Middle frontal gyrus (tissue), 1 donor: ENCODE results near the gene RAB11FIP3.

Source experiments
- DNase-seq: peaks from one replicate; pipeline ENCODE4 v3.0.0-alpha.2; 2015; ENCODE audit warnings: low spot score; ENCODE audit errors: extremely low spot score

RAB11FIP3 gene

DNA sequence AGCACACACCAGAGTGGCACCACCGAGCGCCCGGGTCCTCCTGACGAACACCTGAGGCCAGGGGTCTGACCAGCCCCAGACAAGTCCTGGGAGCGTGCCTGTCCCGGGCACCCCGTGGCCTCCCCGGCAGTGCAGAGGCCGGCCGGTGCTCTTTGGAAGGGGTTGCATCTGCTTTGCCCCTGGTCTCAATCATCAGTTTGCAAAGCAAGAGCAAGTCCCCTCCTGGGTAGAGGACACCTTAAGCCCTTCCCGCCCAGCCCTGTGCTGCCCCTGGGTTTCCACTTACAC is 90.4 kb downstream of the RAB11FIP3 start:
- DNase-seq: no peak

DNA sequence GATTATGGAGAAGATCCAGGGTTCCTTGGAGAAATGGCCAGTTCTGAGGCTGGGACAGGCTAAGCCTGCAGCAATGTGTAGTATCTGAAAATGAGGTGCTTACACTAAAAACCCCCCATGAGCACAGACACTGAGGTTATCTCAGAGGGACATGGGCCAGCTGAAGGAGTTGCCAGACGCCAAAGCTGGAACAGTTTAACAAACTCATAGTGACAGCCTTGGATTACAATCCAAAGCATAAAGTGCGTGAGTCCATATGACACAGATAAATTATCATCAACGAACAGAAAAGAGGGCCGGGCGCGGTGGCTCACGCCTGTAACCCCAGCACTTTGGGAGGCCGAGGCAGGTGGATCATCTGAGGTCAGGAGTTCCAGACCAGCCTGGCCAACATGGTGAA is 90.9 kb downstream of the RAB11FIP3 start:
- no peak for DNase-seq

DNA sequence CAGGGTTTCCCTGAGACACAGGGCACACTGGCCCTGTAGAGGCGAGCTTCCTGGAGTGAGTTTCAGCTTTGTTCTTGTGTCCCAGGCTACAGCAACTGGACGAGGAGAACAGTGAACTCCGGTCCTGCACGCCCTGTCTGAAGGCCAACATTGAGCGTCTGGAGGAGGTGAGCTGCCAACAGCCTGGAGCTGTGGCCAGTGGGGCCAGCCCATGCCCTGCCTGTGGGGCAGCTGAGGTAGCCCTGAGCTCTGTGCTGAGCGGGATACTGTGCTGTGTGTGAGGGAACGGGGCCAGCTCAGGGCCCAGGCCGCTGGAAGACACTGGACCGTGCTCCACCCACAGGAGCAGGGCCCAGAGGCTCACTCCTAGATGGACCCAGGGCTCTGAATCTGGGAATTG is 93.4 kb downstream of the RAB11FIP3 start:
- no peak for DNase-seq

DNA sequence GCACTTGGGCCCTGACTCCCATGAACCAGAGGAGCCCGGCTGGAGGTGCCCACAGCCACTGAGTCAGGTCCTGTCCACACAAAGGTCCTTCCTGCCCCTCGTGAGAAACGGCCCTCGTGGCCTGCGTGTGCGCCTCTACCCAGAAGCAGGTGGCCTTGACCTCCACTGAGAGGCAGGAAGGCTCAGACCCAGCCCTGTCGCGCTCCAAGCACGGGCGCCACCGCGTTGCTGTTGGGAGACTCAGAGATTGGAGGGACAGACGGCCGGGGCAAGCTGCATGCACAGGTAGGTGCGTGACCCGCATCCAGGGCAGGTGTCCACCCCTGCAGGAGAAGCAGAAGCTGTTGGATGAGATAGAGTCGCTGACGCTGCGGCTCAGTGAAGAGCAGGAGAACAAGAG is 94.0 kb downstream of the RAB11FIP3 start:
- DNase-seq: no peak

DNA sequence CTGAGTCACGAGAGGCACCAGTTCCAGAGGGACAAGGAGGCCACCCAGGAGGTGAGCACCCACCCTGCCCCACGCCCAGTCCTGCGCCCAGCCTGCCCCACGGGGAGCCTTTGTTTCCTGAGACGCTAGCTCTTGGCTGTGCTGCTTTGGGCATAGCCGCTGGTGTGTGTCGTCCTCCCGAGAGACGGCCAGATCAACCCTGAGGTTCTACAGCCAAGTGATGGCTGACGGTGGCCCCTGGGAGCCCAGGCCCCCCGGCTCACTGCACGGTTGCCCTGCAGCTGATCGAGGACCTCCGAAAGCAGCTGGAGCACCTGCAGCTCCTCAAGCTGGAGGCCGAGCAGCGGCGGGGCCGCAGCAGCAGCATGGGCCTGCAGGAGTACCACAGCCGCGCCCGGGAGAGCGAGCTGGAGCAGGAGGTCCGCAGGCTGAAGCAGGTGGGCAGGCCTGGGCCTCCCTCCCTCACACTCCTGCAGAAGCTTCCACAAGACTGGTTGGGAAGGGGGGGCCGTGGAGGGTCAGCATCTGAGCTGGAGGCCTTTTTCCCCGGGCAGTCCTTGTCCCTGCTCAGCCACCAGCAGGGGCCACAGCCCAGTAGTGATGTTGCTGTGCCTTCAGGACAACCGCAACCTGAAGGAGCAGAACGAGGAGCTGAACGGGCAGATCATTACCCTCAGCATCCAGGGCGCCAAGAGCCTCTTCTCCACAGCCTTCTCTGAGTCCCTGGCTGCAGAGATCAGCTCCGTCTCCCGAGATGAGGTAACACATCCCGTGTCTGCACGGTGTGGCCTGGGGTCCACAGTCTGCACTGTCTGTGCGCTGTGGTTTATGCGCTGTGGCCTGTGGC is 94.6 kb downstream of the RAB11FIP3 start:
- DNase-seq: no peak

DNA sequence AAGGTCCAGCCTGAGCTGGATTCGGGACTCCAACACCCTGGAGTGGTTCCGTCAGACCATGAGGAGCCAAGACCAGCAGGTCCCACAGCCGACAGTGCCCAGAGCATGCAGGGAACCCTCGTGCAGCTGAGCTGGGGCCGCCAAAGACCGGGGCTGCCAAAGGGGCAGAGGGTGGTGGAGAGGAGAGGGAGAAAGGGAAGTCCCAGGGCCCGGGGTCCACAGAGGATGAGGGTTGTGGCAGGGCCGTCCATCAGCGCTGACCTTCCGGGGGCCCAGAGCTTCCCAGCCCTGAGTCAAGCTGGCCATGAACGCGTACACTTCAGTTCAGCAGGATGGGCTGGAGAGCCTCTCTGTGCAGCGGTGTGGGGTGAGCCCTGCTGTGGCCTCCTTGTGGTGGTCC is 95.4 kb downstream of the RAB11FIP3 start:
- DNase-seq: no peak

DNA sequence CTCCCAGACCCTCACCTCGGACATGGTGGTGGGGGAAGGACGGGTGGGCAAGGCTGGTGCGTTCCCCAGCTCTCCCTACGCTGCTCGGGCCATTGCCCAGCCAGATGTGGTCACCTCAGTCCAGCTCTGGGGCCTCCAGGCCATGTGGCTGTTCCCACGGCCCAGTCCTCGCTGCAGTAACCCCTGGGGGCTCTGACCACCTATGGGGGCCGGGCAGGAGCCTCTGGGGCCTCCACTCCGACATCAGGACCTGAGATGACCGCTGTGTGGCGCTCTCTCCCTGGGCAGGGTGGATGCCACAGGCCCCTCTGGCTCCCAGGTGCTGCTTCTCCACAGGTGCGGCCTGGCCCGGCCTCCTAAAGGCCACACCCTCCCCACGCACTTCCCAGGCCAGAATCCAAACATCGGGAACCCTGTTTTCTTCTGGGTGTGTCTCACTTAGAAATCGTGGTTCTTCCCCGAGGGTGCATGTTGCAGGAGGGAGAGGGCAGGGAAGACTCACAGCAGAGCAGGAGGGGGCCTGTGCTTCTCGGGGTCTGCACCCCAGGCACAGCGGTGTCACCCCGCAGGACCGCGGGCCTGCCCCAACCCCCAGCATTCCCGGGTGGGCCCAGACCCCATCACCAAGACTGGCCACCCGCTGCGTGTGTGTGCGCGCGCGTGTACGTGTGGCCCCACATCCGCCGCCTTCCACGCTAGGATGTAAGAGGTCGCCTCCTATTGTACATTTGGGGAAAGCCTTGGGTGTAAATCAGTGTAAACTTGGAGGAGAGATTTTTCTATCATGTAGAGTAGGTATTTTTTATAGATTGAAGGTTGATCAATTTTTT is 96.1 kb downstream of the RAB11FIP3 start:
- no peak for DNase-seq

DNA sequence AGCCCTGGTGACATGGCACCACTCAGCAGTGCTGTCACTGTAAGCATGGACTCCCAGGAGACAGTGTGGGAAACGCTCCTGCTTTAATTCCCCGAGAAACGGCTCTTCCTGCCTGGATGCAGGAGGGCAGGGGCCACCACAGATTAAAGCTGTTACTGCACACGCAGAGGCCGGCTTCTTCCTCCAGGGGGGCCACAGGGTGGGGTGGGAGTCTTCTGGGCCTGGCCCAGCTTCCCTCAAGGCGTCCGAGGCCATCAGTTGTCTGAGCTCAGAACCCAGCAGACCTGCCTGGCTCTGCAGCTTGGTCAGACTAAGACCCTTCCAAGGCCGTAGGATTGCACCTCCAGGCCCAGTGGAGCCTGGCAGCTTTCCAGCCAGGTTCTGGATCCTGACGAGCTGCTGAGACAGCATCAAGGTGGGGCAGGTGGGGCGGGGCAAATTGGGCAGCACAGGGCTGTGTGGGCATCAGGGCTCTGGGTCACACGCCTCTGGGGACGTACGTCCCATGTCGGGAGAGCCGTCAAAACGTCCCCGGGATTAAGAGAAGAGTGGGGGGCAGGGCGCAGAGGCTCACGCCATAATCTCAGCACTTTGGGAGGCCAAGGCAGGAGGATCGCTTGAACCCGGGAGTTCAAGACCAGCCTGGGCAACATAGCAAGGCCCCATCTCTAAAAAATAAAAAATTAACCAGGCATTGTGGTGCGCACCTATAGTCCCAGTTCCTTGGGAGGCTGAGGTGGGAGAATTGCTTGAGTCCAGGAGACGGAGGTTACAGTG is 97.1 kb downstream of the RAB11FIP3 start:
- no peak for DNase-seq

DNA sequence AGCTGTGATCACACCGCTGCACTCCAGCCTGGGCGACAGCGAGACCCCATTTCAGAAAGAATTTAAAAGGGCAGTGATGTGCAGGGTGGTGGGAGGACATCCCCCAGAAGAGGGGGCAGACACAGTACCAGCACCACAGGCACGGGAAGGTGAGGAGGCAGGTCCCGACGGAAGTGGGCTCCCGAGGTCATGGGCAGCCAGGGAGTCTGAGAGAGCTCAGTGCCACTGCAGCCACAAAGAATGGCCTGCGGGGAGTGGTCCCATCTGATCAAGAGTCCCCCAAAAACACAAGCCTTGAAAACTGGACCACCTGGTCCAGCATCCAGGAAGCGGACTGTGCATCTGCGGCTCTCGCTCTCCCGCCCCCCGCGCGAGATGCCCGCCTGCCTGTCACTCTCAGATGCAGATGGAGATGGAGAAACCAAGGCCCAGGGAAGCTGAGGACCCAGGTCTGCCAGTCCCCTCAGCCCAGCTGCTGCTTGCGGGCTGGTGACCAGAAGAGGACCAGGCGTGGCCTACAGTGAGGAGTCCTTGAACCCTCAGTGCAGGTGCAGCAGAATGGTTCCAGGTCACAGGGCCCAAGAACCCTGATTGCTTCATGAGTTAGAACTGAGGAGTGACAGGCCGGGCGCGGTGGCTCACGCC is 97.8 kb downstream of the RAB11FIP3 start:
- DNase-seq: no peak

DNA sequence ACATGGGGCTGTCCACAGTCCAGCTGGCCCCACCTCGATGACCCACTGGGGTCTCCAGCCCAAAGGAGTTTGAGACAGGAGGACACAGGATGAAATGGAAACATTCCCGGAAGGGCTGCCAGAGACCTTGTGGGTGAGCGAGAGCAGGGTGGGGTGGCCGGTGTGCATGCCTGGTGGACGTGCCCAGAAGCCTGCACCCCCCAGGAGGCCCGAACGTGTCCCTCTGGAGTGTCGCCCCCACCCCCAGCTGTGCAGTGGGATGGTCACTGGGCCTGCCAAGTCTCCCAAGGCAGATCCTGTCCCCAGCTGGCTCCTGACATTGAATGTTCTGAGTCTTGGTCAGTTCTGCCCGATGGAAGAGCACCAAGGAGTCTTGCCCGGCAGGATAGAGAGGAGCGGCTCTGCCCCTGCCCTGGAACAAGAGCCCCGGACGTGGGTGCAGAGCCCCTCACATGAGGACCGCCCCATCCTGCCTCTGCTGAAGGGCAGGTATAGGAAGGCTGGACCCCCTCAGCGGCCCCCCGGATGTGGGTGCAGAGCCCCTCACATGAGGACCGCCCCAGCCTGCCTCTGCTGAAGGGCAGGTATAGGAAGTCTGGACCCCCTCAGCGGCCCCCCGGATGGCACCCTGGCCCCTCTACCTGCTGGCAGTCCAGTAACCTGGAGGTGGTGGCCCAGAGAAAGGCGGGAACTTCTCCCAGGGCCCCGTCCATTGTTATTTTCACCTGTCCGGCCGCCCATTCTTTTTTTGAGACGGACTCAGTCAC is 99.0 kb downstream of the RAB11FIP3 start:
- no peak for DNase-seq

DNA sequence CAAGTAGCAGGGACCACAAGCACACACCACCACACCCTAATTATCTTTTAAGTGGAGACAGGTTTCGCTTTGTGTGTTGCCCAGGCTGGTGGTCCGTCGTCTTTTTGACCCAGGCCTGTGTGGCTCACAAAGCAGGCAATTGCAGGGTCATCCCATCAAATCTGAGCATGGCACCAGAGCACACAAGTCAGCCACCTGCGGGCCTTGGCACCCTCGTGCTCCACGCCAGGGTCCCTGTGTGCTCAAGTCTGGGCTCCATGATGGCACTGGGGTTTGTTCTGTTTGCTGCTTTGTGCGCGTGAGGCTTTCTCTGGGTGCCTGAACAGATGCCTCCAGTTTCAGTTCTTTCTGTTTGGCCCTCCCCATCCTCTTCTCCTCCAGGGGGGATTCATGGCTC is 99.7 kb downstream of the RAB11FIP3 start:
- DNase-seq: no peak

DNA sequence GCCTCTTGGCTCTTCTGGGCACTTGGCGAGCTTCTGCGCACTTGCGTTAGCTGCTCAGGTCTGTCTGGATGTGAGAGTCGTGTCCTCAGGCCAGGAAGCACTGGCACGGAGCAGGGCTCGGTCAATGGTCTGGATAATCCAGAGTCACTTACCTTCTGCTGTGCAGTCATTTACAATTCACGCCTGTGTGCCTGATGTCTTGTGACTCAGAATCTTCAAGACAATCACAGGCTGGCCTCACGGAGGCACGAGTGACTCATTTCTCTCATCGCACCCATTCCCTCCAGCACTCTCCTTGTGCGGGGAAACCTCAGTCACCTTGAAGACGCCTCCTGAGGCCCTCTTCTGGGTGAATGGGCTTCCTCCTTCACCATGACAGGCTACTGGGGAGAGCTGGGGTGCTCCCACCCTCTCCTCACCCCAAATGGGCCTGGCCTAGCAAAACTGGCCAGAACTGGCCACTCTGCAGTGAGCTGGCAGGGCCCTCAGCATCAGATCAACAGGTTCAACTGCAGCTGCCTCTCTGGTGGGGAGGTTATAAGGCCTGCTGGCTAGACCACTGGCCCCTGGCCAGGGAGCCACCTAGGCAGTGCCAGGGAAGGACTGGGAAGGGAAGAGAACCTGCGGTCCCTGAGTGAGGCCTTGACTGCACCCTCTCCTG is 100.2 kb downstream of the RAB11FIP3 start:
- no peak for DNase-seq

DNA sequence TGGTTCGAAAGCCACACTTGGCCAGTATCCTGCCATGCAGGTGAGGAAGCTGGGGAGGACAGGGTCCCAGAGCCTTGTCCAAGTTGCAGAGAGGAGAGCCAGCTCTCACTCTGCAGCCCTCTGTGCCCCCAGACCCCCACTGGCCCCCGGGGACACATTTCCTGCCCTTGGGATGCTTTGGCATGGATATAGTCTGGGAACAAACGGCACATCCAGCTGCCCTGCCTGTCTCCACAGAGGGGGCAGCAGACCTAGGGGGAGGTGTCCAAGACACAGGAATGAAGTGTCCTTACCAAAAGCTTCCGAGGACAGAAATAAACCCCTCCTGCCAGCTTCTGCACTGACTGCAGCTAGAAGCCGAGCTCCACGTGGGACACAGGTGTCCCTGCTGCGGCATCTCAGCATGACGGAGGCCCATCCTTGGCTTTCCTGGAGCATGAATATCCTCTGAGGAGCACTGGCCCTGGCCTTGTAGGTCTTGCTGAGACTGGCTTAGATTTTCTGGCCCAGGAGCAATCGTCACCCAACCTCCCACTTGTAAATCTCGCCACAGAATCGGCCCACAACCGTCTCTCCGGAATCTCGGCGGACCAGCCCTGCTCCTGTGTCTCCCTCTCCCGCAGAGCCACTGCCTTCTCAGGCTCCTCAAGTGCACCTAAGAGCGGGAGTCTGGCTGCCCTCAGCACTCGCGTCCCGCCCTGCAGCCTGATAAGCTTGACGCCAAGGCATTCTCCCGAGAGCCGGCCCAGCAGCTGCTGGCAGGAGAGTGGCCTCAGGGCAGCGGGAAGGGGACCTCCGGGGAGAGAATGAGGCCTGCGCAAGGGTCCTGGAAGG is 100.9 kb downstream of the RAB11FIP3 start:
- no peak for DNase-seq

DNA sequence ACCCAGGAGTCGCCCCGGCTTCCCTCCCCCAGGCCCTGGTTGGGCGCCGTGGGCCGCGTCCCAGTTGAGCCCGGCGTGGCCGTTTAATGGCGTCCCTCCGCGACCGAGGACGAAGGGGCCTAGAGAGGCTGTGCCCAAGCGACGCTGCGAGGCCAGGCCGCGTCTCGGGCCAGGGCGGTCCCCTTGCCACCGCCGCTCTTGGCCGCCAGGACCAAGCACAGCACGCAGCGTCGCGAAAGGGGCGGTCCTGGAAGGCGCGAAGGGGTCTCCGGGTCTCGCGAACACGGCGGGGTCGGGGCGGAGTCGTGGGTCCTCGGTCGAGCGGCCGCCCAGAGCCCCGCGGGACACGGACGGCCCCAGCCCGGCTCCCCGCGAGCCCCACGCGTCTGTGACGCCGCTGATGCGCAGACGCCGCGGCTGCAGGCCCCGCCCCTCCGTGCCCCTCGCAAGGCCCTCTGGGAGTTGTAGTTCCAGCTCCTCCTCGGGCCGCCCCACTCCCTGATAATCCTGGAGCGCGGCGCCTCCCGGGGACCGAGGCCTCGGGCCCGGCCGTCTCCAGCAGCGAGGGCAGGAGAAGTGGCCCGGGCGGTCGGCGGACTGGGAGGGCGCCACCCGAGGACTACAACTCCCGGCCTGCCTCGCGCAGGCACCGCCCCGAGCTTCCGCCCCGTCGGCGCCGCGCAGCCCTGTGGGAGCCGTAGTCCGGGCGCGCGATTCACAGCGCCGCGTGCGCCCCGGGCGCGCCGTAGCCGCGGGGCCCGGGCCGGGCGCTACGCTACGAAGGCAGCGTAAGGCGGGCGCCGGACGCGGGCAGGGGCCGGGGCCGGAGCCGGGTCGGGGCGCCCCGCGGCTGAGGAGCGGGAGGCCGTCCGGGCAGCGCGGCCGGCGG is 101.8 kb downstream of the RAB11FIP3 start, which contains the start of gene CAPN15:
Gene CAPN15 (plus strand): TSS at position 698 of the 889 bp plus-strand sequence. CDS start 19,127 bp downstream, outside the sequence.
- DNase-seq: peak; percentile 78

DNA sequence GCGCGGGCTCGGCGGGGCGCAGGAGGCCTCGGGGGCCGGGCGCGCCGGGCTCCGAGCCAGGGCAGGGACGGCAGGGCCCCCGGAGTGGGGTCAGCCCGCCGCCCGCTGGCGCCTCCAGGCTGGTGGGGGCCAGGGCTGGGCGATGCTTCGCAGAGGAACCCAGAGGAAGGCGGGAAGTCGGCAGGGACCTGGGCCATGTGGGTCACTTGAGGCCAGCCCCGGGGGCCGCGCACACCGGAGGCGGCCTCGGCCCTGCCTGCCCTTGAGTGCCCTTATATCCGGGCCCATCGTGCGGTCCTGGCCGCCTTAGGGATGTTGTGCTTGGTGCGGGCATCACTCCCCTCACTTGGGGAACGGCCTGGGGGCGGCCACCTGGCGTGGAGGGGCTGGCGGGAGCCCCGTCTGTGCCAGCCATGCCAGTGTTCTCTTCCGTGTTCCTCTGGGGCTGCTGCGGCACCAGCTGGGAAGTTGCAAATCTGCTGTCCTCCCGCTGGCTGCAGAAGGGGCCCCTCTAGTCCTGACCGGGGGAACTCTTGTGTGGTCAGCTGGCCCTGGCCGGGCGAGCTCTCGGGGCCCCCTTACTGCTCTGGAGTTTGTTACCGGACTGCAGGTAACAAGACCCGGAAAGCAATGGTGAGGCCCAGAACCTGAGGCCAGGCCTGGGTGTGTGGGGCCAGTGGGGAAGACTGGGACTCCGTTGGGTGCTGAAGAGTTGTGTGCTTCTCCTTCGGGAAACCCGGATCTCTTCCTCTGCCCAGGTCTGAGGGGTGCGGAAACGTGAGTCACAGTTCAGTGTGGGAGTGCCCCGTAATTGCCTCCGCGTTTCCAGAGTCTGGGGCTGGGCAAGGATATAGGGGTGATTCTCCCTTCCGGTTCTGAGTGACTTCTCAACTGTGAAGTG is 102.9 kb downstream of the RAB11FIP3 start:
- no peak for DNase-seq

DNA sequence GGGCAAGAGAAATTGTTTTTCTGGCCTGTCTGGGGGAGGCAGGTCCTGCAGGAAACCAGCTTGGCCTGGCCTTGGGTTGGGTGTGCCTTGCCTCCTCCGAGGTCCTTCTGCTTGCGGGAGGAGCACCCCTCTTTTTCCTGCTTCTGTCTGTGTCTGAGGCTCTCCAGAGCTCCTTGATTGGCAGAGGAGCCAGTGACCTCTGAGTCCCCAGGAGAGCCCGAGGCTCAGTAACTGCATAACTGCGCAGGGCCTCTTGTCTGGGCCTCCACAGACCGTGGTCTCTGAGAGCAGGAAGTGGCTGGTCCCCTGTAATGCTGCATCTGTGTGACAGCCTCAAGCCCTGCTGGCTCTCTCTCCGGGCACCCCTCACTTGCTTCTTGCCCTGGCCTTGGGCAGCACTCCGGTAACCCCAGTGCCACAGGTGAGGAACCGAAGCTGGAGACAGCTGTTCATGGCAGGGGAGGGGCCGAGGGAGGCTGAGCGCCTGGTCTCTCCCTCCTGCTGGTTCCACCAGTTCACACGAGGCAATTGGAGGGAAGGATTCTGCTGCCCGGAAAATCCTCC is 103.6 kb downstream of the RAB11FIP3 start:
- DNase-seq: no peak
